ENCODE data around the gene PRPF19. TPM values are rescaled to one million over a fixed set of nuclear protein-coding genes. Genes with fewer than 3 reads are reported as not detected.

PRPF19 gene
- total RNA-seq, 1 donor from 2014 or later: 143 TPM

- TF ChIP-seq CTCF (IDR thresholded peaks at IDR 0.05): no peak
- Mint-ChIP-seq H3K27ac (no peak overlapping the region), H3K9me3 (no peaks in the 10 kb centered on the region), H3K36me3 (ENCODE audit: low read depth) (no peaks in the 10 kb centered on the region), H3K4me1 (no peaks in the 10 kb centered on the region), H3K4me3 (no peak overlapping the region), H3K27me3 (no peaks in the 10 kb centered on the region)
- intact Hi-C loops (cut with micrococcal nuclease): no loop called here
- DNase-seq (no peak), ATAC-seq (ENCODE audit: low read depth) (no peak)
- POLR2A ChIA-PET: no interaction called here
- CTCF ChIA-PET: no interaction called here
These were observed 36.9 kb downstream of the PRPF19 start for GRCh38 chr11:60869451-60869825.

GRCh38 chr11:60868682-60869450 is 37.5 kb downstream of the PRPF19 start:
- no peaks in the 10 kb centered on the region for H3K27me3 Mint-ChIP-seq
- no peak for ATAC-seq (ENCODE audit: low read depth)
- no peaks in the 10 kb centered on the region for H3K36me3 Mint-ChIP-seq (ENCODE audit: low read depth)
- intact Hi-C loops (cut with micrococcal nuclease): no loop called here
- TF ChIP-seq CTCF (IDR thresholded peaks at IDR 0.05): no peak
- POLR2A ChIA-PET: no interaction called here
- H3K27ac Mint-ChIP-seq: no peak overlapping the region
- no peak overlapping the region for H3K4me3 Mint-ChIP-seq
- no peaks in the 10 kb centered on the region for H3K9me3 Mint-ChIP-seq
- H3K4me1 Mint-ChIP-seq: no peaks in the 10 kb centered on the region
- CTCF ChIA-PET: no interaction called here
- no peak for DNase-seq

- DNase-seq: no peak
- POLR2A ChIA-PET: no interaction called here
- Mint-ChIP-seq H3K4me3 (no peak overlapping the region), H3K27ac (no peak overlapping the region), H3K4me1 (no peaks in the 10 kb centered on the region), H3K9me3 (no peaks in the 10 kb centered on the region), H3K27me3 (no peaks in the 10 kb centered on the region), H3K36me3 (ENCODE audit: low read depth) (no peaks in the 10 kb centered on the region)
- intact Hi-C loops (cut with micrococcal nuclease): no loop called here
- CTCF ChIA-PET: no interaction called here
- no peak for ATAC-seq (ENCODE audit: low read depth)
- no peak for TF ChIP-seq CTCF (IDR thresholded peaks at IDR 0.05)
These were observed 38.3 kb downstream of the PRPF19 start for GRCh38 chr11:60867871-60868681.

- CTCF ChIA-PET: no interaction called here
These were observed 39.2 kb downstream of the PRPF19 start, which contains the start of gene ZP1 for GRCh38 chr11:60866911-60867870. Gene ZP1 (plus strand): TSS chr11:60867542. CDS start chr11:60867562, 20 bp downstream.

More at GRCh38 chr11:60866911-60867870, 39.2 kb downstream of the PRPF19 start, which contains the start of gene ZP1:
- no peaks in the 10 kb centered on the region for H3K9me3 Mint-ChIP-seq
- H3K36me3 Mint-ChIP-seq (ENCODE audit: low read depth): no peaks in the 10 kb centered on the region
- intact Hi-C loops (cut with micrococcal nuclease): no loop called here
- POLR2A ChIA-PET: no interaction called here
- no peak within 1 kb of the TSS for H3K4me3 Mint-ChIP-seq
- ATAC-seq (ENCODE audit: low read depth) (no peak), DNase-seq (no peak)
- no peaks in the 10 kb centered on the region for H3K4me1 Mint-ChIP-seq
- no peak for TF ChIP-seq CTCF (IDR thresholded peaks at IDR 0.05)
- no peaks in the 10 kb centered on the region for H3K27me3 Mint-ChIP-seq
- no peak within 1 kb of the TSS for H3K27ac Mint-ChIP-seq
